ENCODE results near the gene USP43. TPM values are rescaled to one million over a fixed set of nuclear protein-coding genes. Genes with fewer than 3 reads are reported as not detected.

Gene USP43
- total RNA-seq = not detected in 2 replicates

GRCh38 chr17:9644910-9645751, at the start of gene USP43:
Gene USP43 (plus strand): TSS chr17:9645517. CDS start chr17:9645633, 116 bp downstream.

Other genes starting within 250 kb of the USP43 start
- 63.0 and 76.1 TPM in 2 replicates for gene STX8, start 69.7 kb upstream of the USP43 start, total RNA-seq
- gene CFAP52, start 68.9 kb upstream of the USP43 start, total RNA-seq = 0.12 and 1.7 TPM in 2 replicates
- not detected in 2 replicates for gene DHRS7C, start 146.1 kb downstream of the USP43 start, total RNA-seq
- not detected in 2 replicates for gene GSG1L2, start 176.6 kb downstream of the USP43 start, total RNA-seq
- 0.06 and 0.39 TPM in 2 replicates for gene GLP2R, start 180.4 kb downstream of the USP43 start, total RNA-seq